IPS-11a (cell line): Measurements from ENCODE around the gene SENP8.
"Not testable (repeated sequence)": the region's sequence is repeated elsewhere in the genome, so short reads cannot be mapped to it uniquely, and the experiment has no call there.

Experiments
- H3K4me3 ChIP-seq: one replicate; pipeline ENCODE4 v1.5.1; 2013; ENCODE audit warnings: low read depth, low read length, control low read depth

The SENP8 gene

GRCh38 chr15:72118017-72118978 is at the start of gene SENP8, which contains the start of gene MYO9A:
Gene SENP8, plus strand, starts transcription at chr15:72118403. Its CDS starts 21,221 bp downstream, at chr15:72139624.
Gene MYO9A, minus strand, starts transcription at chr15:72118150. Its CDS starts 71,587 bp downstream, at chr15:72046563.
- H3K4me3 ChIP-seq: peak within 1 kb of the TSS; percentile 96

- no peak overlapping the region for H3K4me3 ChIP-seq
Measured at GRCh38 chr15:72068856-72069255, 49.3 kb upstream of the SENP8 start.

- H3K4me3 ChIP-seq: no peak overlapping the region
Measured at GRCh38 chr15:72070817-72071447, 47.3 kb upstream of the SENP8 start.

- not testable (repeated sequence) for H3K4me3 ChIP-seq
Measured at GRCh38 chr15:72071448-72071825, 46.8 kb upstream of the SENP8 start.

GRCh38 chr15:72074335-72075060 is 43.7 kb upstream of the SENP8 start:
- no peak overlapping the region for H3K4me3 ChIP-seq

- no peak overlapping the region for H3K4me3 ChIP-seq
Measured at GRCh38 chr15:72077950-72078349, 40.3 kb upstream of the SENP8 start.

- no peak overlapping the region for H3K4me3 ChIP-seq
Measured at GRCh38 chr15:72078887-72079286, 39.3 kb upstream of the SENP8 start.

- no peak overlapping the region for H3K4me3 ChIP-seq
Measured at GRCh38 chr15:72082176-72082575, 36.0 kb upstream of the SENP8 start.

GRCh38 chr15:72086010-72086697 is 32.0 kb upstream of the SENP8 start:
- H3K4me3 ChIP-seq: no peak overlapping the region

- no peak overlapping the region for H3K4me3 ChIP-seq
Measured at GRCh38 chr15:72086920-72087648, 31.1 kb upstream of the SENP8 start.

GRCh38 chr15:72092006-72092405 is 26.2 kb upstream of the SENP8 start:
- H3K4me3 ChIP-seq: no peak overlapping the region

- no peak overlapping the region for H3K4me3 ChIP-seq
Measured at GRCh38 chr15:72092691-72093090, 25.5 kb upstream of the SENP8 start.

- no peak overlapping the region for H3K4me3 ChIP-seq
Measured at GRCh38 chr15:72096796-72097195, 21.4 kb upstream of the SENP8 start.

- H3K4me3 ChIP-seq: no peak overlapping the region
Measured at GRCh38 chr15:72098040-72098439, 20.2 kb upstream of the SENP8 start.

GRCh38 chr15:72099155-72099554 is 19.0 kb upstream of the SENP8 start:
- H3K4me3 ChIP-seq: no peak overlapping the region

GRCh38 chr15:72100551-72100950 is 17.7 kb upstream of the SENP8 start:
- H3K4me3 ChIP-seq: not testable (repeated sequence)

GRCh38 chr15:72105111-72105510 is 13.1 kb upstream of the SENP8 start:
- no peak overlapping the region for H3K4me3 ChIP-seq

- H3K4me3 ChIP-seq: no peak overlapping the region
Measured at GRCh38 chr15:72106068-72106467, 12.1 kb upstream of the SENP8 start.

- H3K4me3 ChIP-seq: no peak overlapping the region
Measured at GRCh38 chr15:72110355-72110754, 7.8 kb upstream of the SENP8 start.

GRCh38 chr15:72112116-72112515 is 6.1 kb upstream of the SENP8 start:
- H3K4me3 ChIP-seq: no peak overlapping the region
